HUES64 (cell line): ENCODE measurements around the gene MAGEB17.

Experiments used
- H3K27ac ChIP-seq: 2 replicates; pipeline ENCODE4 v1.7.0; 2013; ENCODE audit warnings: low read depth, low read length, inconsistent platforms
- H3K27me3 ChIP-seq: 2 replicates; pipeline ENCODE4 v1.6.1; 2013; ENCODE audit warnings: mild to moderate bottlenecking, low read length; ENCODE audit not compliant: insufficient read depth
- H3K36me3 ChIP-seq: 2 replicates; pipeline ENCODE4 v1.6.1; 2013; ENCODE audit warnings: mild to moderate bottlenecking, low read length; ENCODE audit not compliant: insufficient read depth
- H3K4me1 ChIP-seq: 2 replicates; pipeline ENCODE4 v1.6.1; 2013; ENCODE audit warnings: mild to moderate bottlenecking, low read length, moderate library complexity; ENCODE audit not compliant: insufficient read depth
- H3K4me3 ChIP-seq: 2 replicates; pipeline ENCODE4 v1.5.1; 2013; ENCODE audit warnings: mild to moderate bottlenecking, low read length, moderate library complexity
- H3K9ac ChIP-seq: 2 replicates; pipeline ENCODE4 v1.6.1; 2013; ENCODE audit warnings: mild to moderate bottlenecking, low read depth, low read length
- H3K9me3 ChIP-seq: 2 replicates; pipeline ENCODE4 v1.6.1; 2013; ENCODE audit warnings: low read depth, low read length; ENCODE audit not compliant: insufficient read depth
- whole genome bisulfite sequencing: fragments of 150-250, 120-280 bp; methylation state at CpG from one replicate; pipeline ENCODE4 v1.1.7; 2013; ENCODE audit warnings: missing lambda C conversion rate; 5-methylcytosine and 5-hydroxymethylcytosine counted together

The MAGEB17 gene

DNA sequence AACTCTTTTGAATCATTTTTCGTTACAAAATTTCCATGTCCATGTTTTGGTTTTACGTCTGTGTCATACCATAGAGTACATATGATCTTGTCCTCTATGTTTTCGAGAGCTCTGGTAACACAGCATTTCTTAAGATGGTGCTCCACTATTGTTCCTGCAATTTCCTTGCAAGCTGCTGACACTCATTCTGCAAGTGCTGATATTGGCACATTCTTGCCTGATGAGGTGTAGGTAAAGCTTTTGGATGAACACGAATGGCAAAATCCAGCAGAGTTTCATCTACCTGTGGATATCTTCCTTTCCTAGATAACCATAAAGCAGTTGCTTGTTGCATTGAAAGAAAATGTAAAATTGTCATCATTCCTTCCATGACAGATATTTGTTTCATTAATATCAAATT, 41.3 kb downstream of the MAGEB17 start:
- Histone ChIP-seq H3K27me3 (no peaks in the 10 kb centered on the region), H3K4me3 (no peak overlapping the region), H3K36me3 (no peaks in the 10 kb centered on the region), H3K27ac (no peak overlapping the region), H3K4me1 (peaks cover 12% of the 10 kb centered on the region), H3K9ac (no peak overlapping the region), H3K9me3 (no peaks in the 10 kb centered on the region)
- WGBS: 90% methylated on average over 3 of the region's 4 CpGs

DNA sequence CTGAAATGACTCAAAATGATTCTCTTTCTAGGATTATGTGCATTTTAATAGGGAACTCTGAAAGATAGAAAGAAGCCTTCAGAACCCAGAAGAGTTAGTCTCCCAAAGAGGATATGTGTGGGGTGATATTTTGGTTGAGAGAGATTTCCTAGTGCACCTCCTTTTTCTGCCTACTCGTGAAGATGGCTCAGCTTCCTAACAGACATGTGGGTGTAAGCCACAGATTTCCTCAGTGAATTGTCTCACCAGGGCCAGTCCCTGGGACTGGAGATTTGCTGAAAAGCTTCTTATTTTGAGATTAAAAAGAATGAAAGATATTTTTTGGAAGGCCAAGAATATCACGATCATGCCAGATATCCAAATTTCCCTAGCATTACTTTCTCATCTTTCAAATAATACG, 42.8 kb downstream of the MAGEB17 start:
- Histone ChIP-seq H3K27me3 (no peaks in the 10 kb centered on the region), H3K4me3 (no peak overlapping the region), H3K4me1 (peaks cover 15% of the 10 kb centered on the region), H3K9me3 (no peaks in the 10 kb centered on the region), H3K36me3 (no peaks in the 10 kb centered on the region), H3K9ac (no peak overlapping the region), H3K27ac (no peak overlapping the region)
- WGBS: 100% methylated on average over 1 of the region's 3 CpGs

DNA sequence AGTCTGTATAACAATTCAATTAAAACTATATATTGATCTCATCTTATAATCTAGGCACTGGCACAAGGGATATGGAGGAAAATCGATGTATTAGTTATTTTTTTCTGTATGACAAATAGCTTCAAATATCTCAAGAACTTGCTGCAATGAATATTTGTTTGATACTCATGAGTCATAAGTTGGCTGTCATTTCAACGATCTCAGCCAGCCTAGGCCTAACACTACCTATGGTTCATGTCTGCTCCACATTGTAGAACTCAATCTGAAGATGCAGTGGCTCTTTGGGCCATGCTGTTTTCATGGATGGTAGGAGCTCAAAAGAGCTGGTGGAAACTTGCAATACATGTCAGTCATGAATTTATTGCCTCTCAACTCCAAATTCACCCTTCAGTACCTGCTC, 44.7 kb downstream of the MAGEB17 start:
- H3K27me3 ChIP-seq: no peaks in the 10 kb centered on the region
- no peak overlapping the region for H3K9ac ChIP-seq
- H3K4me1 ChIP-seq: peaks cover 29% of the 10 kb centered on the region
- no peaks in the 10 kb centered on the region for H3K9me3 ChIP-seq
- no peak overlapping the region for H3K4me3 ChIP-seq
- H3K36me3 ChIP-seq: no peaks in the 10 kb centered on the region
- 100% methylated on average over 2 of the region's 2 CpGs for WGBS
- no peak overlapping the region for H3K27ac ChIP-seq

DNA sequence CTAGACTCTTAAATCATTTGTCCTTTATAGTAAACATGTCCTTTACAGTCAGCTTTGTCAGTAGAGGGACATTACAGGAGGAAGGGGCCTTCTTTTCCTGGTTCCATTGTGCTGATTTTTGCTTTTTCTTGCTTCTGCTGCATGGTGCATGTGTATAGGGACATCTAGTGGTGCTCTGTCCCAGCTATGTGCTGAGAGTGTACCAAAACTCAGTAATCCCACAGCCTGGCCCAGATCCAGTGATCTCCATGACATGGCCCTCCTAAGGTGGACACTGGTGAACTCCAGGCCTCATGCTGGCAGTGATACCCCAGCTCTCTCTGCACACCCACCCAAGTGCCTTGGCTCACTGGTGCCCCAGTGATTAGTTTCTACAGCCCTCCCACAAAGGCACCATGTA, 45.2 kb downstream of the MAGEB17 start:
- H3K27ac ChIP-seq: no peak overlapping the region
- no peaks in the 10 kb centered on the region for H3K9me3 ChIP-seq
- no peaks in the 10 kb centered on the region for H3K36me3 ChIP-seq
- H3K27me3 ChIP-seq: no peaks in the 10 kb centered on the region
- H3K4me3 ChIP-seq: no peak overlapping the region
- H3K9ac ChIP-seq: no peak overlapping the region
- peaks cover 29% of the 10 kb centered on the region for H3K4me1 ChIP-seq

DNA sequence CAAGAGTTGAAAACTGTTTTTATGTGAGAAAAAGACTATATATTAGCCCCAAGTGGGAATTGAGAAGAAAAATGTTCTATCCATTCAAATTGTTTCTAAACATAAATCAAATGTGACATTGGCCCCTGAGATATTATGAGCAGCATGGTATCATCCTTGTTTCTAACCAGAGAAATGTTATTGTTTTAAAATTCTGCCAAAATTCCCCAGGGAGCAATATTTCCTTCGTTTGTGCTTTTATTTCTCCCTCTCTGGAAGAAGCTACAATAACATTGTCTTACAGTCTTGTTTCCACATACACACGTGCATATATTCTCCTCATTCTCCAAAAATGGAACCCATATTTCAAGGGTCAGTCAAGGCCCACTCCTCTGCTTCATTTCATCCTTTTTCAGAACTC, 46.7 kb downstream of the MAGEB17 start:
- H3K27me3 ChIP-seq: no peaks in the 10 kb centered on the region
- H3K9me3 ChIP-seq: no peaks in the 10 kb centered on the region
- 86% methylated on average over 2 of the region's 2 CpGs for WGBS
- H3K27ac ChIP-seq: no peak overlapping the region
- H3K36me3 ChIP-seq: no peaks in the 10 kb centered on the region
- no peak overlapping the region for H3K4me3 ChIP-seq
- H3K4me1 ChIP-seq: peaks cover 22% of the 10 kb centered on the region
- no peak overlapping the region for H3K9ac ChIP-seq

DNA sequence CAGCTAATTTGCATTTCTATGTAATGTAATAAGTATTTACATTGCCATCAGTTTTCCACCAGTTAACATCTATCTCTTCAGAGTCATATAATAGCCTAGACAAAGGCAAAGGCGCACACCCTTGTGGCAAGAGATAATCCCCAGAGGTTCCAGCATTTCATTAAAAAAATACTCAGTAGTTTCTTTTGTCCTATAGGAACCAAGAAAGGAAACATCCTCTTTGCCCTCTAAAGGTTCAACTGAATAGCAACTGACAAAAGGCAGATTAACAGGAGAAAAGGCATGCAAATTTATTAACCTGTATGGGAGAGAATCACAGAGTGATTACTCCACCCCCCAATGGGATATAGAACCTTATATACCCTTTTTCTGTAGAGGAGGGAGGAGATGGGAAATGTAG, 48.4 kb downstream of the MAGEB17 start:
- 25% methylated on average over 1 of the region's 1 CpG for WGBS

More for the DNA sequence above, 48.4 kb downstream of the MAGEB17 start:
- Histone ChIP-seq H3K36me3 (no peaks in the 10 kb centered on the region), H3K4me3 (peak overlapping the region; percentile 36), H3K9ac (peak overlapping the region; percentile 63; the same call in 1 of the 2 replicates), H3K4me1 (peaks cover 17% of the 10 kb centered on the region), H3K9me3 (no peaks in the 10 kb centered on the region), H3K27ac (peak overlapping the region; percentile 83), H3K27me3 (no peaks in the 10 kb centered on the region)
